HAP-1 (cell line): ENCODE measurements around the gene ZNF200.
A peak's percentile ranks its signal among the peaks of the same experiment; 100 is the strongest.
"Not testable (repeated sequence)": the region's sequence is repeated elsewhere in the genome, so short reads cannot be mapped to it uniquely, and the experiment has no call there.

ENCODE experiments used
- DNase-seq, 2 experiments: peaks; one replicate each; pipeline ENCODE4 v3.0.0-alpha.2; 2016 to 2020; ENCODE audit warnings: low spot score in 2 of 2
- H3K27me3 ChIP-seq: fragments of 250-450 bp; sonication (Bioruptor Pico); 2 replicates; pipeline ENCODE4 v1.5.1; 2020; ENCODE audit warnings: low read depth, mild to moderate bottlenecking, moderate library complexity
- H3K36me3 ChIP-seq: fragments of 250-450 bp; sonication (Bioruptor Pico); replicated peaks from 2 replicates; pipeline ENCODE4 v1.5.1; 2020; ENCODE audit warnings: mild to moderate bottlenecking
- H3K4me1 ChIP-seq: fragments of 250-450 bp; sonication (Bioruptor Pico); 2 replicates; pipeline ENCODE4 v1.5.1; 2020; ENCODE audit warnings: mild to moderate bottlenecking
- H3K4me3 ChIP-seq: fragments of 250-450 bp; sonication (Bioruptor Pico); 2 replicates; pipeline ENCODE4 v1.5.1; 2020; ENCODE audit warnings: mild to moderate bottlenecking, moderate library complexity
- H3K9me3 ChIP-seq: fragments of 250-450 bp; sonication (Bioruptor Pico); 2 replicates; pipeline ENCODE4 v1.5.1; 2020; ENCODE audit warnings: mild to moderate bottlenecking, moderate library complexity
- in situ Hi-C: fragments of 300-500 bp; cut with MboI; formaldehyde crosslinking; loops from 3 replicates; pipeline ENCODE4 v1.14.3; 2020; ENCODE audit warnings: low sequenced_read_pairs, inconsistent platforms, mixed read lengths

Gene ZNF200

GRCh38 chr16:3205939-3206338, 29.0 kb downstream of the ZNF200 start:
- H3K27me3 ChIP-seq, in situ Hi-C loops, H3K36me3 ChIP-seq, H3K4me3 ChIP-seq, H3K4me1 ChIP-seq, DNase-seq: not testable (repeated sequence)
- peaks cover 12% of the 10 kb centered on the region for H3K9me3 ChIP-seq

GRCh38 chr16:3202903-3203539, 31.9 kb downstream of the ZNF200 start:
- H3K4me3 ChIP-seq, result no peak overlapping the region
- no peaks in the 10 kb centered on the region; the same call in 1 of the 2 replicates for H3K4me1 ChIP-seq
- H3K27me3 ChIP-seq, result peaks cover 4% of the 10 kb centered on the region; the same call in 1 of the 2 replicates
- DNase-seq, result no peak
- in situ Hi-C loops, result no loop called here
- peaks cover 8% of the 10 kb centered on the region; the same call in 1 of the 2 replicates for H3K9me3 ChIP-seq
- H3K36me3 ChIP-seq, result no peaks in the 10 kb centered on the region

GRCh38 chr16:3198334-3199072, 36.5 kb downstream of the ZNF200 start:
- Histone ChIP-seq H3K9me3 (no peaks in the 10 kb centered on the region), H3K4me1 (no peaks in the 10 kb centered on the region; the same call in 1 of the 2 replicates), H3K27me3 (peaks cover 4% of the 10 kb centered on the region; the same call in 1 of the 2 replicates), H3K4me3 (no peak overlapping the region), H3K36me3 (no peaks in the 10 kb centered on the region)
- in situ Hi-C loops, result no loop called here
- DNase-seq, result no peak

GRCh38 chr16:3197694-3198333, 37.1 kb downstream of the ZNF200 start:
- H3K9me3 ChIP-seq, H3K36me3 ChIP-seq, DNase-seq, H3K4me1 ChIP-seq, H3K27me3 ChIP-seq, in situ Hi-C loops, H3K4me3 ChIP-seq: not testable (repeated sequence)

GRCh38 chr16:3195975-3196374, 39.0 kb downstream of the ZNF200 start:
- H3K4me3 ChIP-seq, result no peak overlapping the region

GRCh38 chr16:3194792-3195191, 40.2 kb downstream of the ZNF200 start:
- Histone ChIP-seq H3K4me3 (no peak overlapping the region), H3K4me1 (no peaks in the 10 kb centered on the region), H3K27me3 (peaks cover 4% of the 10 kb centered on the region; the same call in 1 of the 2 replicates), H3K9me3 (no peaks in the 10 kb centered on the region), H3K36me3 (no peaks in the 10 kb centered on the region)
- DNase-seq, result no peak
- in situ Hi-C loops, result no loop called here

More at GRCh38 chr16:3195975-3196374, 39.0 kb downstream of the ZNF200 start:
- Histone ChIP-seq H3K9me3 (no peaks in the 10 kb centered on the region), H3K36me3 (no peaks in the 10 kb centered on the region), H3K4me1 (no peaks in the 10 kb centered on the region; the same call in 1 of the 2 replicates), H3K27me3 (peaks cover 4% of the 10 kb centered on the region; the same call in 1 of the 2 replicates)
- in situ Hi-C loops, result no loop called here
- no peak for DNase-seq

GRCh38 chr16:3193221-3194212, 41.4 kb downstream of the ZNF200 start:
- in situ Hi-C loops, result no loop called here
- H3K4me3 ChIP-seq, result no peak overlapping the region

GRCh38 chr16:3192476-3193019, 42.4 kb downstream of the ZNF200 start:
- Histone ChIP-seq H3K4me1 (peaks cover 7% of the 10 kb centered on the region), H3K36me3 (no peaks in the 10 kb centered on the region), H3K4me3 (no peak overlapping the region), H3K27me3 (no peaks in the 10 kb centered on the region), H3K9me3 (no peaks in the 10 kb centered on the region)
- no peak for DNase-seq
- in situ Hi-C loops, result no loop called here

More at GRCh38 chr16:3193221-3194212, 41.4 kb downstream of the ZNF200 start:
- no peak for DNase-seq
- no peaks in the 10 kb centered on the region for H3K36me3 ChIP-seq
- peaks cover 4% of the 10 kb centered on the region; the same call in 1 of the 2 replicates for H3K27me3 ChIP-seq
- H3K9me3 ChIP-seq, result no peaks in the 10 kb centered on the region
- peaks cover 7% of the 10 kb centered on the region for H3K4me1 ChIP-seq

- Histone ChIP-seq H3K4me3 (peak overlapping the region; percentile 35), H3K36me3 (no peaks in the 10 kb centered on the region), H3K27me3 (no peaks in the 10 kb centered on the region), H3K9me3 (no peaks in the 10 kb centered on the region), H3K4me1 (peaks cover 7% of the 10 kb centered on the region)
- in situ Hi-C loops, result no loop called here
- DNase-seq, result no peak
Observed at GRCh38 chr16:3190949-3191353, 44.0 kb downstream of the ZNF200 start.

GRCh38 chr16:3189869-3190268, 45.1 kb downstream of the ZNF200 start:
- Histone ChIP-seq H3K36me3 (no peaks in the 10 kb centered on the region), H3K4me3 (no peak overlapping the region)
- in situ Hi-C loops, result no loop called here

GRCh38 chr16:3188925-3189825, 45.8 kb downstream of the ZNF200 start:
- Histone ChIP-seq H3K36me3 (no peaks in the 10 kb centered on the region), H3K4me1 (peaks cover 7% of the 10 kb centered on the region), H3K27me3 (no peaks in the 10 kb centered on the region), H3K9me3 (no peaks in the 10 kb centered on the region), H3K4me3 (peak overlapping the region; percentile 54)
- peak; percentile 53 to 77 for DNase-seq
- in situ Hi-C loops, result no loop called here

More at GRCh38 chr16:3189869-3190268, 45.1 kb downstream of the ZNF200 start:
- no peaks in the 10 kb centered on the region for H3K9me3 ChIP-seq
- H3K27me3 ChIP-seq, result no peaks in the 10 kb centered on the region
- H3K4me1 ChIP-seq, result peaks cover 7% of the 10 kb centered on the region
- DNase-seq, result no peak

- Histone ChIP-seq H3K4me1 (peaks cover 7% of the 10 kb centered on the region), H3K9me3 (peaks cover 3% of the 10 kb centered on the region; the same call in 1 of the 2 replicates), H3K36me3 (no peaks in the 10 kb centered on the region), H3K27me3 (no peaks in the 10 kb centered on the region), H3K4me3 (peak overlapping the region; percentile 54)
- no peak for DNase-seq
- in situ Hi-C loops, result no loop called here
Observed at GRCh38 chr16:3188675-3188924, 46.4 kb downstream of the ZNF200 start.
